ENCODE measurements around the gene TRAPPC10. TPM values are rescaled to one million over a fixed set of nuclear protein-coding genes. Genes with fewer than 3 reads are reported as not detected.

TRAPPC10 gene
- total and polyA plus RNA-seq, 9 of the 15 experiments (the other 6 are each of a cell fraction or from before 2014, with no cell fraction given), result 1.1 to 33.8 (median 24.3) TPM

GRCh38 chr21:44011579-44012473 lies at the start of gene TRAPPC10 (continued):
- TF ChIP-seq POLR2B (IDR thresholded peaks at IDR 0.05; ENCODE audit: low read depth, partially characterized antibody) (peak; percentile 80), TRIM24 (IDR thresholded peaks at IDR 0.05) (no peak), HMBOX1 (IDR thresholded peaks at IDR 0.05) (no peak), ATF2 (CRISPR knock-in tag; IDR thresholded peaks at IDR 0.05) (no peak), CTCFL (IDR thresholded peaks at IDR 0.05; ENCODE audit: borderline replicate concordance, insufficient read depth, low read depth, low read length, poor library complexity, severe bottlenecking) (no peak), ZNF449 (CRISPR knock-in tag; IDR thresholded peaks at IDR 0.05) (no peak), ZNF316 (IDR thresholded peaks at IDR 0.05) (no peak), TFAP4 (CRISPR knock-in tag; IDR thresholded peaks at IDR 0.05; ENCODE audit: borderline replicate concordance) (no peak), CHD2 (IDR thresholded peaks at IDR 0.05; ENCODE audit: low read depth, low read length) (peak; percentile 41; the same call in 1 of the 2 replicates), RBM14 (IDR thresholded peaks at IDR 0.05; ENCODE audit: borderline replicate concordance, insufficient read depth, low read depth, low read length) (no peak), ZNF583 (CRISPR knock-in tag; IDR thresholded peaks at IDR 0.05) (0 out of 2 replicates have a peak, but pooled peaks have one; percentile 67), ZNF785 (CRISPR knock-in tag; IDR thresholded peaks at IDR 0.05) (no peak), ZSCAN29 (IDR thresholded peaks at IDR 0.05) (no peak), OTX1 (CRISPR knock-in tag; IDR thresholded peaks at IDR 0.05) (no peak), ZNF79 (CRISPR knock-in tag; IDR thresholded peaks at IDR 0.05; ENCODE audit: low read depth) (no peak), E4F1 (CRISPR knock-in tag; IDR thresholded peaks at IDR 0.05; ENCODE audit: borderline replicate concordance) (no peak), ZNF699 (CRISPR knock-in tag; IDR thresholded peaks at IDR 0.05; ENCODE audit: insufficient replicate concordance) (no peak)

Measured in K562 (cell line).